GM12878 (cell line): Measurements from ENCODE around the gene TRPM5. TPM values are rescaled to one million over a fixed set of nuclear protein-coding genes. Genes with fewer than 3 reads are reported as not detected.
A peak's percentile ranks its signal among the peaks of the same experiment; 100 is the strongest.

Experiments
- ATAC-seq: fragments of 200-7000 bp; cut with Tn5 transposase; 3 replicates; pipeline ENCODE4 v1.9.1; 2020; ENCODE audit warnings: mild to moderate bottlenecking, moderate library complexity
- BruUV-seq: library from RNA; stranded (reverse); fragments of 400-500 nt; replicated peaks from 2 replicates; lab custom pipeline; 2021; lab: Mats Ljungman, UMichigan
- CTCF ChIA-PET: fragments of 300-600 bp; sonication (Branson Sonifier 250); formaldehyde crosslinking; extraction: SDS; loops from one replicate; lab custom pipeline; 2021; ENCODE audit warnings: inconsistent platforms; lab: Yijun Ruan, JAX
- POLR2A ChIA-PET: fragments of 350-600 bp; formaldehyde crosslinking; extraction: SDS; loops from one replicate; lab custom pipeline; 2021; ENCODE audit warnings: inconsistent platforms; lab: Charles Lee
- RAD21 ChIA-PET: fragments of 300-600 bp; sonication (Branson Sonifier 250); formaldehyde crosslinking; loops from one replicate; lab custom pipeline; 2023; ENCODE audit warnings: antibody characterized with exemption; ENCODE audit not compliant: unreplicated experiment; lab: Charles Lee
- SMC1A ChIA-PET: fragments of 300-600 bp; sonication (Branson Sonifier 250); formaldehyde crosslinking; loops from one replicate; lab custom pipeline; 2023; ENCODE audit not compliant: unreplicated experiment, uncharacterized antibody; lab: Charles Lee
- DNase-seq: peaks from one replicate; pipeline ENCODE4 v3.0.0-alpha.2; 2011; ENCODE audit warnings: low read depth, low spot score
- FAIRE-seq: peaks from 3 replicates; lab custom pipeline; 2011; peaks lifted over from hg19 to GRCh38; lab: Jason Lieb, UNC
- H2AFZ ChIP-seq: 2 replicates; pipeline ENCODE4 v1.6.0; 2011; ENCODE audit warnings: low read depth, low read length, control low read depth; ENCODE audit not compliant: control insufficient read depth
- H3K27ac ChIP-seq: 2 replicates; pipeline ENCODE4 v1.5.1; 2011; ENCODE audit warnings: control low read depth; ENCODE audit not compliant: control insufficient read depth, insufficient read depth
- H3K27me3 ChIP-seq, 2 experiments: replicated peaks in 1 of 2; 2 replicates each; pipeline versions ENCODE4 v1.6.0 to v1.6.1; 2011; ENCODE audit warnings: low read length in 1 of 2; ENCODE audit not compliant: control insufficient read depth in 2 of 2, insufficient read depth in 2 of 2
- H3K36me3 ChIP-seq, 2 experiments: 2 replicates each; pipeline ENCODE4 v1.5.1; 2011; ENCODE audit warnings: low read length in 1 of 2; ENCODE audit not compliant: control insufficient read depth in 2 of 2, insufficient read depth in 2 of 2
- H3K4me1 ChIP-seq: 2 replicates; pipeline ENCODE4 v1.6.1; 2011; ENCODE audit warnings: mild to moderate bottlenecking, low read length, moderate library complexity, mixed read lengths; ENCODE audit not compliant: control insufficient read depth, insufficient read depth
- H3K4me2 ChIP-seq: 2 replicates; pipeline ENCODE4 v1.6.0; 2011; ENCODE audit warnings: control low read depth; ENCODE audit not compliant: control insufficient read depth, insufficient read depth
- H3K4me3 ChIP-seq: fragments of 200-600 bp; sonication (generic); 2 replicates; pipeline ENCODE4 v1.5.1; 2016
- H3K79me2 ChIP-seq: 2 replicates; pipeline ENCODE4 v1.6.0; 2011; ENCODE audit warnings: low read length; ENCODE audit not compliant: control insufficient read depth, insufficient read depth
- H3K9ac ChIP-seq: 2 replicates; pipeline ENCODE4 v1.8.0; 2011; ENCODE audit warnings: low read length, control low read depth, mixed read lengths; ENCODE audit not compliant: control insufficient read depth, insufficient read depth
- H3K9me3 ChIP-seq: replicated peaks from 3 replicates; pipeline ENCODE4 v1.5.1; 2011; ENCODE audit warnings: mild to moderate bottlenecking, low read length; ENCODE audit not compliant: control insufficient read depth, insufficient read depth
- H4K20me1 ChIP-seq: 2 replicates; pipeline ENCODE4 v1.6.0; 2011; ENCODE audit not compliant: control insufficient read depth, insufficient read depth
- E2F8 ChIP-seq: fragments of 450-650 bp; IDR thresholded peaks from 2 replicates; pipeline ENCODE4 v1.6.1; 2018; ENCODE audit warnings: mild to moderate bottlenecking, low read depth, moderate library complexity; ENCODE audit not compliant: partially characterized antibody
- NFXL1 ChIP-seq: fragments of 450-650 bp; IDR thresholded peaks from 2 replicates; pipeline ENCODE4 v1.6.1; 2017; ENCODE audit warnings: antibody characterized with exemption, mild to moderate bottlenecking, borderline replicate concordance
- POLR2A ChIP-seq: IDR thresholded peaks from 2 replicates; pipeline ENCODE4 v1.6.1; 2011; ENCODE audit warnings: low read depth, mild to moderate bottlenecking, low read length
- POLR2AphosphoS5 ChIP-seq: IDR thresholded peaks from 2 replicates; pipeline ENCODE4 v1.6.1; 2011; ENCODE audit warnings: mild to moderate bottlenecking, low read length, inconsistent platforms
- RAD21 ChIP-seq: IDR thresholded peaks from 2 replicates; pipeline ENCODE4 v1.6.1; 2011; ENCODE audit warnings: mild to moderate bottlenecking, low read depth, low read length, moderate library complexity; ENCODE audit not compliant: insufficient read depth
- ZZZ3 ChIP-seq: IDR thresholded peaks from 2 replicates; pipeline ENCODE4 v1.6.1; 2011; ENCODE audit warnings: low read depth; ENCODE audit not compliant: control insufficient read depth, insufficient read length
- WGBS: methylation state at CpG from one replicate; pipeline ENCODE4 v1.1.6; 2016; ENCODE audit warnings: low lambda C conversion rate; ENCODE audit not compliant: insufficient replicate concordance, insufficient coverage; ENCODE audit errors: missing lambda C conversion rate; 5-methylcytosine and 5-hydroxymethylcytosine counted together
- in situ Hi-C: fragments of 300-500 bp; cut with MboI; formaldehyde crosslinking; loops from 9 replicates; pipeline ENCODE4 v1.14.3; 2018; ENCODE audit warnings: mixed read lengths
- intact Hi-C: fragments of 100-400 bp; cut with micrococcal nuclease; formaldehyde crosslinking; loops from one replicate; pipeline ENCODE4 v1.14.2; 2022; ENCODE audit not compliant: unreplicated experiment
- polyA plus RNA-seq, 11 experiments: library from polyadenylated mRNA; depleted of rRNA in 4 of 11; unstranded in 6 of 11; stranded (reverse) in 5 of 11; fragments of >200 nt; fragmentation: Nextera tagmentation in 4 of 11; fragmentation: Illumina TruSeq in 1 of 11; extraction: Ambion mirVana in 4 of 11; extraction: Trizol in 1 of 11; gene quantifications; 1 replicate in 1 of 11; 2 replicates in 10 of 11; pipeline versions ENCODE4 v1.2.1 to v1.2.3, GENCODE V29; 2011 to 2016; ENCODE audit warnings: inconsistent platforms in 2 of 11, missing spikeins in 2 of 11, low read depth in 1 of 11
- total RNA-seq, 4 experiments: library from RNA; depleted of rRNA in 3 of 4; stranded (reverse); fragments of >200 nt in 3 of 4; fragmentation: Illumina TruSeq in 1 of 4; extraction: Trizol in 1 of 4; gene quantifications; 2 replicates each; pipeline versions ENCODE4 v1.2.1 to v1.2.3, GENCODE V29; 2013 to 2021
- TF ChIP-seq, protein P1 (sequence below), 3 experiments: IDR thresholded peaks in 2 of 3; conservative IDR thresholded peaks in 1 of 3; 2 replicates each; pipeline ENCODE4 v1.5.1; 2011; ENCODE audit warnings: low read depth in 3 of 3, low read length in 3 of 3, mild to moderate bottlenecking in 3 of 3, control low read depth in 2 of 3, moderate library complexity in 2 of 3, inconsistent platforms in 1 of 3, mixed read lengths in 1 of 3; ENCODE audit not compliant: control insufficient read depth in 2 of 3, insufficient read depth in 1 of 3; ENCODE audit errors: extremely low read depth in 1 of 3

The TRPM5 gene
- total and polyA plus RNA-seq, 10 of the 15 experiments (the other 5 are each of a cell fraction or from before 2014, with no cell fraction given) = not detected

DNA sequence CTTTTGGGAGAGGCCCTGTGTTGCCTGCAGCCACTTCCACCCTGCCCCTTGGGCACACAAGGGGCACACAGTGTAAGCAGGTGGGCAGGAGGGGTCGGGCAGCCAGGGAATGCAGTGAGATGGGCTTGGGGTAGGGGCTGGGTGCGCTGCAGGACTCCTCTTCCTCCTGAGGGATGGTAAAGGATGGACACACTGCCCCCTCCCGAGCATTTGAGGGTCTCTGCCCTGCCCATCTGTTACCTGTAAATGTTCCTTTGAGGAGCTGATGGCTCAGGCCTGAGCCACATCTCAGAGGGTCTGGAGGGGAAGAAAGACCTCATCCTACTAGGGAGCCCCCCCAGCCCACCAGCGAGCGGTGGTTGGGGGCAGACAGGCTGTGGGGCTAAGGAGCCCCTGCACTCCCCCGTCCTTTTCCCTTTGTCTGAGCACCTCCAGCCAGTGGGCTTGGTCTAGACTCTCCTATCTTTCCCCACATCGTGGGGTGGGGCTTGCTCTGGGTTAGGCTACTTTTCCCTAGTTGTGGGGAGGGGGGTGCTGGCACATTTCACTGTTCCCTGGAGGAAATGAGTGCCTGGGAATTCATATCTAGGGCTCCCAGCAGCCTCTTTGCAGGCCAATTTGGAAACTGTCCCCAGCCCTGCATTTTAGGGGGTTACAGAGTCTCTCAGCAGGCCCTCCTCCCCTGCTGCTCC lies 45.5 kb downstream of the TRPM5 start:
- WGBS = 43% methylated on average over 7 of the region's 7 CpGs
- peak overlapping the region; percentile 89; the same call in 1 of the 2 replicates for H3K27ac ChIP-seq
- intact Hi-C loops (loop anchor here (1.0 kb wide), 1 partner anchor 94 kb away; no protein-coding TSS in a partner anchor), in situ Hi-C loops (loop anchor here (25.0 kb wide), 1 partner anchor 1587 kb away; the partner anchor contains the start of genes PIDD1, PNPLA2 and RPLP2)
- peaks cover 5 to 29% of the 10 kb centered on the region in 2 experiments; a peak in 3 of 4 replicates for H3K36me3 ChIP-seq
- FAIRE-seq (no peak), DNase-seq (no peak), ATAC-seq (no peak)
- BruUV-seq = TSS peak; percentile 91
- SMC1A ChIA-PET = interaction anchor here (3.4 kb wide), 1 partner anchor 94 kb away, joined by 16 read pairs; no protein-coding TSS in a partner anchor
- CTCF ChIA-PET = interaction anchor here (1.0 to 5.1 kb wide), 4 partner anchors 12 to 94 kb away, joined by 3 to 37 read pairs (median 14); no protein-coding TSS in a partner anchor
- peak overlapping the region; percentile 72 for H3K4me3 ChIP-seq
- H3K9ac ChIP-seq = peak overlapping the region; percentile 93
- TF ChIP-seq E2F8 (no peak), POLR2A (peak; percentile 49), ZZZ3 (no peak), POLR2AphosphoS5 (no peak), RAD21 (peak; percentile 16; the same call in 1 of the 2 replicates), NFXL1 (no peak)
- TF ChIP-seq, protein P1, sequence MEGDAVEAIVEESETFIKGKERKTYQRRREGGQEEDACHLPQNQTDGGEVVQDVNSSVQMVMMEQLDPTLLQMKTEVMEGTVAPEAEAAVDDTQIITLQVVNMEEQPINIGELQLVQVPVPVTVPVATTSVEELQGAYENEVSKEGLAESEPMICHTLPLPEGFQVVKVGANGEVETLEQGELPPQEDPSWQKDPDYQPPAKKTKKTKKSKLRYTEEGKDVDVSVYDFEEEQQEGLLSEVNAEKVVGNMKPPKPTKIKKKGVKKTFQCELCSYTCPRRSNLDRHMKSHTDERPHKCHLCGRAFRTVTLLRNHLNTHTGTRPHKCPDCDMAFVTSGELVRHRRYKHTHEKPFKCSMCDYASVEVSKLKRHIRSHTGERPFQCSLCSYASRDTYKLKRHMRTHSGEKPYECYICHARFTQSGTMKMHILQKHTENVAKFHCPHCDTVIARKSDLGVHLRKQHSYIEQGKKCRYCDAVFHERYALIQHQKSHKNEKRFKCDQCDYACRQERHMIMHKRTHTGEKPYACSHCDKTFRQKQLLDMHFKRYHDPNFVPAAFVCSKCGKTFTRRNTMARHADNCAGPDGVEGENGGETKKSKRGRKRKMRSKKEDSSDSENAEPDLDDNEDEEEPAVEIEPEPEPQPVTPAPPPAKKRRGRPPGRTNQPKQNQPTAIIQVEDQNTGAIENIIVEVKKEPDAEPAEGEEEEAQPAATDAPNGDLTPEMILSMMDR (IDR thresholded peaks at IDR 0.05 in 2 of 3, conservative IDR thresholded peaks at IDR 0.05 in 1 of 3; ENCODE audit: control insufficient read depth in 2 of 3, extremely low read depth in 1 of 3, insufficient read depth in 1 of 3, low read depth in 3 of 3, low read length in 3 of 3) = peak in 2 of 3 experiments; percentile 3 to 26; a peak in 2 of 6 replicates
- POLR2A ChIA-PET = interaction anchor here (0.6 to 3.4 kb wide), 2 partner anchors 12 to 21 kb away, joined by 3 to 33 read pairs; no protein-coding TSS in a partner anchor
- H3K79me2 ChIP-seq = peaks cover 24% of the 10 kb centered on the region
- no peaks in the 10 kb centered on the region for H3K27me3 ChIP-seq
- no peak overlapping the region for H2AFZ ChIP-seq
- H3K4me2 ChIP-seq = peak overlapping the region; percentile 96
- no peaks in the 10 kb centered on the region; the same call in 1 of the 2 replicates for H4K20me1 ChIP-seq
- RAD21 ChIA-PET = interaction anchor here (3.1 to 3.5 kb wide), 2 partner anchors 11 to 93 kb away, joined by 15 to 18 read pairs; no protein-coding TSS in a partner anchor
- no peaks in the 10 kb centered on the region for H3K9me3 ChIP-seq
- H3K4me1 ChIP-seq = peaks cover 19% of the 10 kb centered on the region
